Body of pancreas (tissue), 4 donors: ENCODE results near the gene JPH3. TPM values are rescaled to one million over a fixed set of nuclear protein-coding genes. Genes with fewer than 3 reads are reported as not detected.

Source experiments
- ATAC-seq: fragments of 150-250 bp; one replicate; pipeline ENCODE4 v1.9.1; 2016
- DNase-seq, 4 donors: peaks; one replicate each; pipeline ENCODE4 v3.0.0-alpha.2; 2019
- H3K27ac ChIP-seq, 4 donors: fragments of 200-600 bp; sonication (generic); 1 replicate in 3 of 4; 2 replicates in 1 of 4; pipeline versions ENCODE4 v1.5.1 to v1.6.1; 2016 to 2019; ENCODE audit warnings: mild to moderate bottlenecking in 1 of 4, mixed read lengths in 1 of 4, moderate library complexity in 1 of 4
- H3K27me3 ChIP-seq, 2 donors: fragments of 200-600 bp; sonication (generic); one replicate each; pipeline ENCODE4 v1.6.0; 2016; ENCODE audit warnings: mild to moderate bottlenecking in 1 of 2
- H3K36me3 ChIP-seq, 2 donors: fragments of 200-600 bp; sonication (generic); replicated peaks in 1 of 2; 2 replicates each; pipeline ENCODE4 v1.5.1; 2016; ENCODE audit warnings: low read depth in 2 of 2; ENCODE audit not compliant: insufficient read depth in 1 of 2
- H3K4me1 ChIP-seq: fragments of 200-600 bp; sonication (generic); one replicate; pipeline ENCODE4 v1.6.0; 2016
- H3K4me3 ChIP-seq, 2 donors: fragments of 200-600 bp; sonication (generic); 1 replicate in 1 of 2; 2 replicates in 1 of 2; pipeline ENCODE4 v1.5.1; 2016 to 2019
- H3K9me3 ChIP-seq, 3 donors: fragments of 200-600 bp; sonication (generic); 1 replicate in 2 of 3; 2 replicates in 1 of 3; pipeline ENCODE4 v1.5.1; 2016
- CTCF ChIP-seq, 7 experiments: fragments of 450-650 bp in 4 of 7; fragments of 200-600 bp in 3 of 7; sonication (generic) in 3 of 7; IDR thresholded peaks; one replicate each; pipeline ENCODE4 v1.5.1; 2016 to 2019; ENCODE audit warnings: antibody characterized with exemption in 7 of 7
- POLR2A ChIP-seq, 3 donors: fragments of 450-650 bp; IDR thresholded peaks; one replicate each; pipeline ENCODE4 v1.6.1; 2016; ENCODE audit warnings: antibody characterized with exemption in 3 of 3, mild to moderate bottlenecking in 2 of 3
- whole genome bisulfite sequencing, 2 donors: methylation state at CpG; one replicate each; pipeline ENCODE4 v1.1.5; 2017; 5-methylcytosine and 5-hydroxymethylcytosine counted together
- intact Hi-C: fragments of 100-400 bp; cut with DNase I; formaldehyde crosslinking; loops from one replicate; pipeline ENCODE4 v1.15.1; 2023
- total RNA-seq, 2 donors: library from RNA; depleted of rRNA; stranded (reverse); fragments of >200 nt; gene quantifications; one replicate each; pipeline ENCODE4 v1.1.0, GENCODE V29; 2016

Gene JPH3
- total RNA-seq, 2 donors from 2014 or later, result not detected

GRCh38 chr16:87739801-87740200 lies 137.5 kb downstream of the JPH3 start:
- Histone ChIP-seq H3K27me3 (no peaks in the 10 kb centered on the region), H3K9me3 (no peaks in the 10 kb centered on the region), H3K27ac (no peak overlapping the region), H3K36me3 (peaks cover 0 to 2% of the 10 kb centered on the region in 2 donors), H3K4me3 (no peak overlapping the region), H3K4me1 (no peaks in the 10 kb centered on the region)
- intact Hi-C loops, result no loop called here
- ATAC-seq (no peak), DNase-seq (no peak)
- 87 to 94% methylated on average over 6 to 8 of the region's 8 CpGs for WGBS, 2 donors
- no peak for TF ChIP-seq CTCF (IDR thresholded peaks at IDR 0.05)

- Histone ChIP-seq H3K4me1 (no peaks in the 10 kb centered on the region), H3K36me3 (peaks cover 0 to 6% of the 10 kb centered on the region in 2 donors), H3K27ac (no peak overlapping the region), H3K27me3 (no peaks in the 10 kb centered on the region), H3K9me3 (no peaks in the 10 kb centered on the region), H3K4me3 (no peak overlapping the region)
- TF ChIP-seq CTCF (IDR thresholded peaks at IDR 0.05), result no peak
- TF ChIP-seq POLR2A (IDR thresholded peaks at IDR 0.05), result no peak
- intact Hi-C loops, result no loop called here
- DNase-seq (no peak), ATAC-seq (peak; percentile 24)
- 93 to 95% methylated on average over 5 to 8 of the region's 8 CpGs for WGBS, 2 donors
Observed at GRCh38 chr16:87740441-87740840, 138.1 kb downstream of the JPH3 start.

- Histone ChIP-seq H3K4me1 (no peaks in the 10 kb centered on the region), H3K9me3 (no peaks in the 10 kb centered on the region), H3K27ac (no peak overlapping the region), H3K27me3 (no peaks in the 10 kb centered on the region), H3K36me3 (peaks cover 0 to 10% of the 10 kb centered on the region in 2 donors), H3K4me3 (no peak overlapping the region)
- intact Hi-C loops, result no loop called here
- peak in 1 of 4 donors; percentile 24 for DNase-seq
- WGBS, 2 donors, result 86 to 88% methylated on average over 11 of the region's 11 CpGs
- no peak for ATAC-seq
- TF ChIP-seq CTCF (IDR thresholded peaks at IDR 0.05) (no peak), POLR2A (IDR thresholded peaks at IDR 0.05) (no peak)
Observed at GRCh38 chr16:87740909-87741424, 138.7 kb downstream of the JPH3 start.

- intact Hi-C loops, result no loop called here
- H3K9me3 ChIP-seq, result no peaks in the 10 kb centered on the region
- ATAC-seq (no peak), DNase-seq (no peak)
- no peaks in the 10 kb centered on the region for H3K27me3 ChIP-seq
- H3K36me3 ChIP-seq, result peaks cover 0 to 17% of the 10 kb centered on the region in 2 donors
- H3K4me1 ChIP-seq, result no peaks in the 10 kb centered on the region
- H3K4me3 ChIP-seq, result no peak overlapping the region
- no peak overlapping the region for H3K27ac ChIP-seq
- 91 to 93% methylated on average over 15 to 16 of the region's 16 CpGs for WGBS, 2 donors
- TF ChIP-seq POLR2A (IDR thresholded peaks at IDR 0.05) (no peak), CTCF (IDR thresholded peaks at IDR 0.05) (no peak)
Observed at GRCh38 chr16:87741700-87742415, 139.6 kb downstream of the JPH3 start.
